HCEC 1CT (cell line): Measurements from ENCODE around the gene DPP3.

Source experiments
- DNase-seq: peaks from one replicate; pipeline ENCODE4 v3.0.0-alpha.2; 2017

DPP3 gene

DNA sequence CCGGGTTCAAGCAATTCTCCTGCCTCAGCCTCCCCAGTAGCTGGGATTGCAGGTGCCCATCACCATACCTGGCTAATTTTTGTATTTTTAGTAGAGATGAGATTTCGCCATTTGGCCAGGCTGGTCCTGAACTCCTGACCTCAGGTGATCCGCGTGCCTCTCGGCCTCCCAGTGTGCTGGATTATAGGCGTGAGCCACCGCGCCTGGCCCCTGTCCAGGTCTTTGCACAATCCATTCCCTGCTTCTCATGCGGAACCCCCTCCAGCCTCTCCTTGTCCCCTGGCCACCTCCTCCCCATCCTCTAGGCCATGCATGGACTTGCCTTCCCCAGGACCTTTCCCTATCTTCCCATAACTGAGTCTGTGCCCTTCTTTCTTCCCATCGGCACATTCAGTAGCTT, 8.7 kb downstream of the DPP3 start:
- DNase-seq, result no peak

DNA sequence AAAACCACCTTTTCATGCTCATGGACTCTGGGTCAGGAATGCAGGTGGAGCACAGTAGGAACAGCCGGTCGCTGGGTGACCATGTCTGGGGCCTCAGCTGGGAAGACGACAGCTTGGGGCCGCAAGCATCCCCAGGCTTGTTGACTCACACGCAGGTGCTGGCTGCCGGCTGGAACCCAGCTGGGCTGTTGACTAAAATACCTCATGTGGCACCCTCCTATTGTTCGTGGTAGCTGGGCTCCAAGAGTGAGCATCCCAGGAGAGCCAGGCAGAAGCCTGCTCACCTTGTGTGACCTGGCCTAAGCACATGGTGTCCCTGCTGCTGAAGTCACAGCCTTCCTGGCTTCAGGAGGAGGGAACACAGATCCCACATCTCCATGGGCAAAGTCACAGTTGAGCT, 9.4 kb downstream of the DPP3 start:
- no peak for DNase-seq

DNA sequence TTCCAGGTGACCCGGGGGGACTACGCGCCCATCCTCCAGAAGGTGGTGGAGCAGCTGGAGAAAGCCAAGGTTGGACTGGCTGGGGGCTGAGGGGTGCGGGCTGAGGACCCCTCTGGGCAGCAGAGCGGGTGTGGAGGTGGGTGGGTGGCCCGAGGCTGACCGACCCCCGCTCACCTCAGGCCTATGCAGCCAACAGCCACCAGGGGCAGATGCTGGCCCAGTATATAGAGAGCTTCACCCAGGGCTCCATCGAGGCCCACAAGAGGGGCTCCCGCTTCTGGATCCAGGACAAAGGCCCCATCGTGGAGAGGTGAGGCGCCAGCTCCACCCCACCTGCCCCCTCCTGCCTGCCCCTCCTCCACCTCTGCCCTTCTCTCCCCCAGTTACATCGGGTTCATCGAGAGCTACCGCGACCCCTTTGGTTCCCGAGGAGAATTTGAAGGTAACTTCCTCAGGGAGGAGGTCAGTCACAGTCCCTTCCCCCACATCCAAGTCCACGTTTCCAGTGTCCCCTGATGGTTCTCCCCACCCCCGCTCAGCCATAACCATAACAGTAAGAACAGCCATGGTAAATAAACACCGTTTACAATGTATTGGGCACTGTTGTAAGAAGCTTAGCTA, 11.2 kb downstream of the DPP3 start:
- no peak for DNase-seq

DNA sequence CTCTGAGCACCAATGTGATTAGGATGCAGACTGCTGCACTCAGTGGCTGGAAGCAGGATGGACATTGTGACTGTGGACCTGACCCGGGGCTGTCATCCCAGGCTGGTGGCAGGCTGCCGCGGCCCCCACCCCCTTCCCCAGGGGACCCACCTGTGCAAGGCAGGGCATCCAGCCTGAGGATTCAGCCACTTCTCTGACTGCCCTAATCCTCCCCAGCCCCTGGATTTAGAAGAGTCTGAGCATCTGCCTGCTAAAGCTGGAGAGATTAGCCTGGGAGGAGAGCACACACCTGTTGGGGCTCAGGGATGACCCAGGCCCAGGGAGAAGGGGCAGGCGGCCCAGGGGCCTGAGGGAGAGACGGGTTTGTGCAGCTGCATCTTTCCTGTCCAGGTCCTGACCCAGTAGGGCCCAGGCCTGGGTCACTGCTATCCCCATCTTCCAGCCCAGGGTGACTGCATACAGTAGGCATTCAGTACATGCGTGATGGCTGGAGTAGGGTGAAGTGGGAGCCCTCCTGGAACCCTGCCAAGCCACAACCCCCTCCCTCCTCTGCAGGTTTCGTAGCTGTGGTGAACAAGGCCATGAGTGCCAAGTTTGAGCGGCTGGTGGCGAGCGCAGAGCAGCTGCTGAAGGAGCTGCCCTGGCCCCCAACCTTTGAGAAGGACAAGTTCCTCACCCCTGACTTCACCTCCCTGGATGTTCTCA, 12.1 kb downstream of the DPP3 start:
- no peak for DNase-seq

DNA sequence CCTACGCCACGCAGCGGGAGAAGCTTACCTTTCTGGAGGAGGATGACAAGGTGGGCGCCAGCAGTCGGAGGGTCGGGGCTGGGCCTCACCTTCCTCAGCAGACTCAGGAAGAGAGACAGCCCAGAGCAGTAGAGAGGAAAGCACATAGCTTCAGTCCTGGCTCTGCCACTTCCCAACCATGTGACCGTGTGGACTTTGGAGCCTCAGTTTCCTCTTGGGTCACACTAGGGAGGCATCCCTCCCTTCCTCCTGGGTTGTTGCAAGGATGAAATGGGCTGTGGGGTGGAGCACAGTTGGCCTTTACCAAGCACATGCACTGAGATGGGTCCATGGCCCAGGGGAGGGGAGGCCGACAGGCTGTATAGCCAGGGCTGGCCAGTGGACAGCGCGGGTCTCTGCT, 12.9 kb downstream of the DPP3 start:
- no peak for DNase-seq

DNA sequence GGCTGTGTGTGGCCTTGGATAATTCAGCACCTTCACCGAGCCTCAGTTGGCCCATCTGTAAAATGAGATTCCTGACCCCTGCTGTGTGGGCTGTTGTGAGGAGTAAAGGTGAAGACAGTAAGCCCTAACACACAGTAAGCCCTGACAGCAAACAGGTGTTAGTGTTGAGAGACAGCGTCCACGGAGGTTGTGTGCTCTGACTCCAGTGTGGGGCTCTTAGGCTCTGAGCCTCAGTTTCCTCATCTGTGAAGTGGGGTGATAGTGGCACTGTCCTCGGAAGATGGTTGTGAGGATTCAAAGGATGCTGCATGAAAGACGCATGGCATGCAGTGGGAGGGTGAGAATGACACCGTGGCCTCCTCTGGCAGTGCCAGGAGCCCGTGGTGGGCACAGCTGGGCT, 14.2 kb downstream of the DPP3 start:
- DNase-seq, result no peak

DNA sequence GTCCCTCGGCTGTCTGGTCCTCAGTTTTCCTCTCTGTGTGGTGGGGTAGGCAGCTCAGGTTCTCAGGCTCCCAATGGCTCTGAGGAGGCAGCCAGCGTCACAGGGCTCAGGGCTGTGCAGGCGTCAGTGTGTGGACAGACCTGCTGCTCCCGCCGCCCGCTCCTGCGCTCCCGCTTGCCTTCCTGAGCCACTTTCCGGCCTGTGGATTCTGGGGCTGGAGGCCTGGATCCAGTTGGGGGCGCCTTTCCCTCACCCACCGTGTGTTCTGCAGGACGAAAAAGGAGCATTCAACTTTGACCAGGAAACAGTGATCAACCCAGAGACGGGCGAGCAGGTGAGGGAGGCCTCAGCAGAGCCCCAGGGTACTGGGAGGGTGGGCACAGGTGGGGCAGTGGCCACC, 14.7 kb downstream of the DPP3 start:
- no peak for DNase-seq

DNA sequence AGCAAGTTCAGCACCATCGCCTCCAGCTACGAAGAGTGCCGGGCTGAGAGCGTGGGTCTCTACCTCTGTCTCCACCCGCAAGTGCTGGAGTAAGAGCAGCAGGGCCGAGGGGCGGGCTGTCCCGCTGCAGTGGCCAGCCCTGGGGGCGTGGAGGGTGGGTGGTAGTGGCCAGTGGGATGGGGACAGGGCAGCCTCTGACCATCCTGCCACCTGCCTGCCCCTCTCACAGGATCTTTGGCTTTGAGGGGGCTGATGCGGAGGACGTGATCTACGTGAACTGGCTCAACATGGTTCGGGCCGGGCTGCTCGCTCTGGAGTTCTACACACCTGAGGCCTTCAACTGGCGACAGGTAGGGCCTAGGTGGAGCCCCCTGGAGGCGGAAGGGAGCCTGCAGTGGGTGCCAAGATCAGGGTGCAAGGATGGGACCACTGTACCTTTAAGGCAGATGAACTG, 15.2 kb downstream of the DPP3 start:
- DNase-seq, result no peak

DNA sequence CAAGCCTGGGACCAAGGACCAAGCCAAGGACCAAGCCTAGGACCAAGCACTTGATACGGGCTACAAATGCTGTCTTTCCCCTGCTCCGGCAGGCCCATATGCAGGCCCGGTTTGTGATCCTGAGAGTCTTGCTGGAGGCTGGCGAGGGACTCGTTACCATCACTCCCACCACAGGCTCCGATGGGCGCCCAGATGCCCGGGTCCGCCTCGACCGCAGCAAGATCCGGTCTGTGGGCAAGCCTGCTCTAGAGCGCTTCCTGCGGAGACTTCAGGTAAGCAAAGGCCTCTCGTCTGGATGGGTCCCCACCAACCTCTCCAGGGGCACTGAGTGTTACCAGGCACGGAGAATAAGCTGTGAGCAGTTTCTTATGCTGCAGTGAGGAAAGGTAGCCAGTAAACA, 17.0 kb downstream of the DPP3 start:
- no peak for DNase-seq

DNA sequence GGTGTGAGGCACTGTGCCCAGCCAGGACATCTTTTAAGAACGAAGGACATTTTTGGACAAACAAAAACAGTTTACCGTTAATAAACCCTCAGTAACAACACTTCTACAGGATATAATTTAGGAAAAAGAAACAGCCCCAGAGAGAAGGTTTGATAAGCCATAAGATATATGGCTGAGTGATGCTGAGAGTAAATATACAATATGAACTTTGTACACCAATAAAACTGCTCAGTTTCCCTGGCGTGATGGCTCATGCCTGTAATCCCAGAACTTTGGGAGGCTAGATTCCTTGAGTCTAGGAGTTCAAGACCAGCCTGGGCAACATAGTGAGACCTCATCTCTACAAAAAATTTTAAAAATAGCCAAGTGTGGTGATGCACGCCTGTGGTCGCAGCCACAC, 18.3 kb downstream of the DPP3 start:
- DNase-seq, result no peak

DNA sequence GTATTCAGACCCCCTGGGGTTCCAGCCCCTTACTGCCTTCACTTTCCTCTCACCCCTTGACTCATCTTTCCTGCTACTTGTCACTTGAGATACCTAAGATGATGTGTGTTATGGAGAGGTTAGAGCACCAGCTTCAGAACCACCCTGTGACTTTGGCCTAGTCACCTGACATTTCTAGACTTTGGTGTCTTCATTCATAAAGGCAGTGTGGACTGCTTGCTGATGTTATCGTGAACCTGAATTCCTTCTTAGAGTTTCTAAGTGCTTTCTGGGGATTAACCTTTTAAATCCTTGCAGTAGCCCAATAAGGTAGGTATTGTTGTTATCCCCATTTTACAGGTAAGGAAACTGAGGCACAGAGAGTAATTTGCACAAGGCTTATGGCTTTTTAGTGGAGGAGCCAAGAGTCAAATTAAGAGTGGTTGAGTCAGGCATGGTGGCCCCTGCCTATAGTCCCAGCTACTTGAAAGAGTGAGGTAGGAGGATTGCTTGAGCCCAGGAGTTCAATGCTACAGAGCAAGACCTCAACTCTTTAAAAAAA, 25.1 kb downstream of the DPP3 start:
- no peak for DNase-seq

DNA sequence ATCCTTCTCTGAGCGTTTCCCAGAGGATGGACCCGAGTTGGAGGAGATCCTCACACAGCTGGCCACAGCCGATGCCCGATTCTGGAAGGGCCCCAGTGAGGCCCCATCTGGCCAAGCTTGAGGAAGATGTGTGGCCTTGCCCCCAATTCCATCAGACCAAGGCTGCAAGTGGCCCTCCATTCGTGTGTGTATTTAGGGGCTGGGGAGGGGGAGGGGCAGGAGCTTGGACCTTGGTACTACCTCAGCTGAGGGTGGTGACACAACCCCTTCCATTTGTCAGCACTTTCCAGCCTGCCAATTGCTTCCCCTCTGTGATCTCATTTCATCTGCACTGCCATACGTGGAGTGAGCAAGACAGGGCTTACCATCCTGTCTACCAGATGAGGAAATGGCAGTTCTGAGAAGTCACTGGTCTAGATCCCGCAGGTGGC, 28.9 kb downstream of the DPP3 start:
- no peak for DNase-seq

DNA sequence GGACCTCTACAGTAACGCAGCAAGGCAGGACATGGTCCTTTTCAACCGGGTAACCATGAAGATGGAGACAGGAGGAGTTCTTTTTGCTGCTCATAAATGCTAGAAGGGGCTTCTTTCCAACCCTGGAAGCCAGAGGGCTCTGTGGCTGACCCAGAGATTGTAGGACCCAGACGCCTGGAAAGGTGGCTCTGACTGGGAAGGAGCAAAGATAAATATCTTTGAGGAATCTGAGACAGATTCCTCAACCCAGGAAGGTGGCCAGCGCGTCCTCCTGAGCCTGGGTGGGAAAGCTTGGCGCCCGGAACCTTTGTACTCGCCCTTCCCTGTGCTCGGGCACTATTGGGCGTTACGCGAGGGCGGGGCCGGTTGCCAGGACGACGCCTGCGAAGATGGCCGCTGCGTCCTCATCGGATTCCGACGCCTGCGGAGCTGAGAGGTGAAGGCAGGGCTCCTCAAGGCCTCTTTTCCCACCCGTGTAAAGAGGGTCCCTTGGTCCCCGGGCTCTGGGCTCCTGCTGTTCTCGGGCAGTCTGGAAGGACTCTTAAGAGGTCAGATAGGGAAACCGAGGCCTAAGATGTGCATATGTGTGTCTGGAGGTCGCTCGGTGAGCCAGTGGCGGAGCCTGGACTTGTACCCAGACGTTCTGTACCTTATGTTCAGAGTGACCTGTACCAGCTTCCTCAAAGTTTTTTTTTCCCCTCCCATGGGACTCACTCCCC, 30.2 kb downstream of the DPP3 start, which contains the start of gene BBS1:
Gene BBS1, plus strand, starts transcription at position 365 of the 719 bp plus-strand sequence. Its CDS starts 25 bp downstream, at position 390.
- DNase-seq, result peak; percentile 77

DNA sequence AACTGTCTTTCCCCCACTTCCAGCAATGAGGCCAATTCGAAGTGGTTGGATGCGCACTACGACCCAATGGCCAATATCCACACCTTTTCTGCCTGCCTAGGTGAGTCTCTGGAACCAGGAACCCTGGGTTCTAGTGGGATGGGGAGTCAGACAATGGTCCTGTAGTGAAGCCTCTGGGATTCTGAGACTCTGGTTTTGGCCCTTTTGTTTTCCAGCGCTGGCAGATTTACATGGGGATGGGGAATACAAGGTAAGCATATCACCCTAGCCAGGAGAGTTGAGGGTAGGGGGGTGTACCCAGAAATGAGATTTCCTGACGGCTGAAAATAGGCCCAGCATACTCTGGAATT, 30.7 kb downstream of the DPP3 start:
- DNase-seq, result no peak

DNA sequence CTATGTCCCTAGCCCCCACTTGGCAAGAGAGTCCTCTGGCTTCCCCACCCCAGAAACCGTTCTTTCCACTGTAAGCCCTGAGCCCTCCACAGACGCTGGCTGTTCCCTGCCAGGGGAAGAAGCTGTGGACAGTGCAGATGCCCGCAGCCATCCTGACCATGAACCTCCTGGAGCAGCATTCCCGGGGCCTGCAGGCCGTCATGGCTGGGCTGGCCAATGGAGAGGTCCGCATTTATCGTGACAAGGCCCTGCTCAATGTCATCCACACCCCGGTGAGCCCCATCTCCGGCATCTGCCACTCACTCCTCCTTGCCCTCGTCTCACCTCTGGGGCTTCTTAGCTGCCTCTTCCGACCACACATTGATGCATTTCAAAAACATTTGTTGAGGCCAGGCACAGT, 43.4 kb downstream of the DPP3 start:
- no peak for DNase-seq

DNA sequence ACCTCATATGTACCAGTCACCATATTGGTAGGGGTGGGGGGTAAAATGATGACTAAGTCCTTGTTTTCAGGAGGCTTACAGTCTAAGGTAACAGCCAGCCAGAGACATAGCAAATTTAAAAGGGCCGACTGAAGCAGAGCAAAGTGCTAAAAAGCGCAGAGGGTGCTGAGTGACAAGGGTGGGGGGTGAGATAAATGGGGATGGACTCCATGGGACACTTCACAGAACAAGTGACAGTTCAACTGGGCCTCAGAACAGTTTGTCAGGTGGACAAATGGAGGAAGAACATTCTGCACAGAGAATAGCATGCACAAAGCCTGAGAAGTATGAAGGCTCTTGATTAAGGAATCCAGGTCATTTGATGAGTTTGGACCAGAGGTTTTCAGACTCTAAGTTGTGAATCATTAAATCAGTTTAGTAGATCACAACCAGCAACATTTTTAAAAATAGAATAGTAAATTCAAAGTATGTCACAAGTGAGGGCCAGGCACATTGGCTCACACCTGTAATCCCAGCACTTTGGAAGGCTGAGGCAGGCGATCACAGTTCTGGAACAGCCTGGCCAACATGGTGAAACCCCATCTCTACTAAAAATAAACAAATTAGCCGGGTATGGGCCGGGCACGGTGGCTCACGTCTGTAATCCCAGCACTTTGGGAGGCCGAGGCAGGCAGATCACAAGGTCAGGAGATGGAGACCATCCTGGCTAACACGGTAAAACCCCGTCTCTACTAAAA, 44.2 kb downstream of the DPP3 start:
- no peak for DNase-seq

DNA sequence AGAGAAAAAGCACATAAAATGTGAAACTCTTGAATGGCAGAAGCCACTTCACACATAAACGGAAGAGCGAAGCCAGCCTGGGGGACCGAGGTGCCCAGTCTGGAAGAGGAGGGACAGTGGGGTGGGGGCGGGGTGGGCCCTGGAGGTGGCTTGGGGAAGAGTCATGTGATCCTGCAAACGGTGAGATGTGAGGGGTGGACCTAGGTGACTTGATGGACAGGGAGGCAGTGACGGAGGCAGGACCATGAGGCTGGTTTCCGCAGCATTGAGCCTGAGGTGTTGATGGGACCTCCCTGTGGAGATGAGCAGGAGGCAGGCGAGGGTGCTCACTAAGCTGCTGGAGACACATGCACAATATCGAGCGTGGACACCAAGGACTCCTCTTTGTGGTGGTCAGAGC, 48.8 kb downstream of the DPP3 start:
- DNase-seq, result no peak

DNA sequence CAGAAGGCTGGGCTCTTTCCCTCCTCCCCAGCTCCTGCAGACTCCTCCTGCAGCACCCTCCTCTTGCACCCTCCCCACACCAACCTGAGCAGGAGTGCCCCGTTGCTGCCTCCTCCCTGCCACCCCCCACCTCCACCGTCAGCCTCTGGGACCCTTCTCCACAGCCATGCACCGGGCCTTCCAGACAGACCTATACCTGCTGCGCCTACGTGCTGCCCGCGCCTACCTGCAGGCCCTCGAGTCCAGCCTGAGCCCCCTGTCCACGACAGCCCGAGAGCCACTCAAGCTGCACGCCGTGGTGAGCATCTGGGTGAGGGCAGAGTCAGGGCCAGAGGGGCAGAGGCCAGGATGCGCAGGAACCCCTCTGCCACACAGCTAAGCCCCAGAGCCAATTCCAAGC, 49.4 kb downstream of the DPP3 start:
- DNase-seq, result no peak

DNA sequence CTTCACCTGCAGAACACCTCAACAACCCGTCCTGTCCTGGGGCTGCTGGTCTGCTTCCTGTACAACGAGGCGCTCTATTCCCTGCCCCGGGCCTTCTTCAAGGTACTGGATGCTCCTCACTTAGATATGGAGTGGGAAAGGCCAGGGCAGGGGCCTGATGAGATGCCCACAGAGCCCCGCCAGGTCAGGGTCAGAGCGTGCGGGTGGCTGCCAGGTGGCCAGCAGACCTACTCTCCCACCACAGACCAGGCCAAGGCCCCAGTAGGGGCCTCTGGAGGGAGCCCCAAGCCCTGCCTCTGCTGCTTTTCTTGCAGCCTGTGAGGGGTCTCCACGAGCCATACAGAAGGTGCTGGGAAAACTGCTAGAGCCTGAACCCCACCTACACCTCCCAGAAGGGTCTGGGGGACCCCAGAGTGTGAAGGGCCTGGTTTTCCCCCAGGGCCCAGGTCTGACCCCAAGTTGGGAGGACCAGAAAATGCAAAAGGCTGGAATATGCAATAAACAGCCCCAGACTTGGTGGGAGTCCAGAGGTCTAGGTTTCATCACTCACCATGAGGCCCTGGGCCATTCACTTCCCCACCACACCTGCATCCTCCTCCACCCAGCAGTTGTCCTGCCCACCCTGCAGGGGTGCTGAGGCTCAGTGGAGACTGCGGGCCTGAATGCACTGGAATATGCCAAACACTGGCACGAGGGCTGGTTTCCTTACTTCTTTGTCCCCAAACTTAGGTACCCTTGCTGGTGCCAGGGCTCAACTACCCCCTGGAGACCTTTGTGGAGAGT, 50.9 kb downstream of the DPP3 start:
- no peak for DNase-seq

DNA sequence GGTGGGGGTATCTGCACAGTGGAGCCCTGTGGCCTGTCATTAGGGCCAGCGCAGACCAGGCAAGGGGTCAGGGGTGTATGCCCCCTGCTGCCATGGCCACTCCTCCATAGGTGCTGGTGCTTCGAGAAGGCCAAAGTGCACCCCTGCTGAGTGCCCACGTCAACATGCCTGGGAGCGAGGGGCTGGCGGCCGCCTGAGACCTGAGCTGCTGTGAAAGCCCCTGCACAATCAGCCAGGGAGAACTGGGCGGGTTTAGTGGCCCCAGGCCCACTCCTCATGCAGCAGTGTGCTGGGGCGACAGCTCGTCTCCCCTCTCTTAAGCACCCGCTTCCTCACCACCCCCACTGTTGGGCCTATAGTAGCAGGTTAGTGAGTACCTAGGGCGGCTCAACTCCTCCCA, 51.6 kb downstream of the DPP3 start:
- no peak for DNase-seq

DNA sequence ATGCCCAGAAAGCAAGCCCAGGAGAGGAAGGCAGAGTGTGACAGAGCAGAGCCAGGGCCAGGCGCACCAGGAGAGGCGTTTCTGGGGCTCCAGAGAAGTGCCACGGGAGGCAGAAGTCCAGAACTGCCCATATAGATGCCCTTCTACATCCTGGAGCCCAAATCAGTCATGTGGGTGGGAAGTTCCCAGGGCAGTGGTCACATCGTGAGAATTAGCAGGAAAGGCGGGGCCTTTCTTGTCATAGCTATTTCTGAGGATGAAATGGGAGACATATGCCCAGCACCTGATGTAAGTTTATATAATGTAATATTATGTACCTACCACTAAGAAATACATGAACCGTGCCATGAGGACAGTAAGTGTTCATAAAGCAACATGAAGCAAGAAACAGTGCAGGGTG, 52.5 kb downstream of the DPP3 start:
- no peak for DNase-seq

DNA sequence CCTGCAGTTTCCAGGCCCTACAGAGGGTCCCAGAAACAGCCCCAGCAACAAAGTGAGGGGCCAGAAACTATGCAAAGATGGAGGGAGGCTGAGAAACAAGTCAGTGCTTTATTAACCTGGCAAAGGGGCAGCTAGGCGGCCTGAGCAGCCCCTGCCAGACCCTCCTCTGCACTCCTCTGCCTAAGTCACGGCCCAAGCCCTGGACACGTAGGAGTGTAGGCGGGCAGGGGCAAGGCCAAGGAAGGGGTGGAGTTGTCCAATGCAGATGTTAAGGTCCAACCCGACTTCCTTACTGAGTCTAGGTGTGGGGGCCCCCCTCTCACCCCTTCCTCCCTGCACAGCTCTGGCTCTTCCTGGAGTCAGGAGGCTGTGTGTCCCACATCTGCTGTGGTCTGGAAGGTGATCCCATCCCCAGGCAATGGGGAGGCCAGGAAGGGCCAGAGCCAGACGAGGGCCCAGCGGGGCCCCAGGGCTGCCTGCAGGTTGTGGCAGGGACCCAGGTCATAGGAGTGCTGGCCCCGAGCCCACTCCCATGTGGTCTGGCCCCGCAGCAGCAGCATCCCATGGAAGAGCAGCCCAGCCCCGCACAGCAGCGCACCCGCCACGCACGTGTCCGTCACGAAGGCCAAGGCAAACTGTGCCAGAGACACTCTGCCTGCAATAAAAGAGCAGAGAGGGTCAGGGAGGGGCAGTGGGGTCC, 59.1 kb downstream of the DPP3 start:
- DNase-seq, result no peak
